RWPE1 (cell line): ENCODE measurements around the gene HIRIP3.

Experiments
- CTCF ChIA-PET: fragments of 350-600 bp; sonication (Branson Sonifier 250); formaldehyde crosslinking; extraction: SDS; loops from one replicate; lab custom pipeline; 2021; lab: Yijun Ruan, JAX
- POLR2A ChIA-PET: fragments of 400-600 bp; formaldehyde crosslinking; extraction: SDS; loops from one replicate; lab custom pipeline; 2020; ENCODE audit warnings: antibody characterized with exemption; ENCODE audit not compliant: low non-redundant PET; lab: Yijun Ruan, JAX
- DNase-seq: peaks from one replicate; pipeline ENCODE4 v3.0.0; 2012; ENCODE audit warnings: low spot score
- H3K27ac ChIP-seq: fragments of 450-650 bp; 2 replicates; pipeline ENCODE4 v1.5.1; 2017
- CTCF ChIP-seq: fragments of 450-650 bp; conservative IDR thresholded peaks from 2 replicates; pipeline ENCODE4 v1.5.1; 2017; ENCODE audit warnings: low read depth, mild to moderate bottlenecking

Gene HIRIP3

GRCh38 chr16:29951625-29952365, 43.6 kb downstream of the HIRIP3 start:
- POLR2A ChIA-PET: interaction anchor here (1.8 kb wide), 1 partner anchor 10 kb away, joined by 5 read pairs; the partner anchor contains the start of gene TMEM219
- H3K27ac ChIP-seq: no peak overlapping the region
- DNase-seq: no peak
- no peak for TF ChIP-seq CTCF
- CTCF ChIA-PET: interaction anchor here (1.1 kb wide), 1 partner anchor 10 kb away, joined by 8 read pairs; the partner anchor contains the start of gene TMEM219

- ChIA-PET POLR2A (interaction anchor here (0.6 to 1.8 kb wide), 2 partner anchors 11 to 130 kb away, joined by 3 to 5 read pairs; partner anchors contain the start of gene TMEM219), CTCF (interaction anchor here (1.1 kb wide), 1 partner anchor 11 kb away, joined by 8 read pairs; the partner anchor contains the start of gene TMEM219)
- DNase-seq: no peak
- TF ChIP-seq CTCF: no peak
- H3K27ac ChIP-seq: no peak overlapping the region
Measured at GRCh38 chr16:29950806-29951461, 44.5 kb downstream of the HIRIP3 start.

GRCh38 chr16:29947897-29948296, 47.5 kb downstream of the HIRIP3 start:
- no peak overlapping the region for H3K27ac ChIP-seq
- ChIA-PET CTCF (interaction anchor here (0.6 kb wide), 1 partner anchor 13 kb away, joined by 3 read pairs; no protein-coding TSS in a partner anchor), POLR2A (no interaction called here)
- no peak for DNase-seq
- TF ChIP-seq CTCF: no peak

- POLR2A ChIA-PET: interaction anchor here (0.5 to 1.4 kb wide), 3 partner anchors 17 to 93 kb away, joined by 3 to 7 read pairs (median 4); partner anchors contain the start of gene KCTD13
- TF ChIP-seq CTCF: no peak
- CTCF ChIA-PET: interaction anchor here (0.6 to 1.2 kb wide), 7 partner anchors 19 to 137 kb away, joined by 3 to 9 read pairs (median 4); no protein-coding TSS in a partner anchor
- peak overlapping the region; percentile 94 for H3K27ac ChIP-seq
- peak; percentile 95 for DNase-seq
Measured at GRCh38 chr16:29943846-29944799, 51.3 kb downstream of the HIRIP3 start.
